Liver (tissue), 3 donors: ENCODE data around the gene EPB41L4A.

ENCODE experiments used
- JUND ChIP-seq, 2 donors: IDR thresholded peaks; 2 replicates each; pipeline ENCODE4 v1.6.1; 2016; ENCODE audit warnings: antibody characterized with exemption in 2 of 2
- RAD21 ChIP-seq, 2 donors: IDR thresholded peaks; 2 replicates each; pipeline ENCODE4 v1.6.1; 2016; ENCODE audit warnings: antibody characterized with exemption in 2 of 2, mild to moderate bottlenecking in 2 of 2
- SP1 ChIP-seq: IDR thresholded peaks from 2 replicates; pipeline ENCODE4 v1.6.1; 2018; ENCODE audit warnings: antibody characterized with exemption, mild to moderate bottlenecking
- TAF1 ChIP-seq: conservative IDR thresholded peaks from 2 replicates; pipeline ENCODE4 v1.6.1; 2016; ENCODE audit warnings: antibody characterized with exemption, mild to moderate bottlenecking
- YY1 ChIP-seq: IDR thresholded peaks from 2 replicates; pipeline ENCODE4 v1.6.1; 2016; ENCODE audit warnings: antibody characterized with exemption, mild to moderate bottlenecking
- TF ChIP-seq, protein P1 (sequence below): fragments of 150-350 bp; IDR thresholded peaks from 2 replicates; pipeline ENCODE4 v1.5.1; 2017; ENCODE audit warnings: improper control_type of control experiment, low read depth, low read length; ENCODE audit not compliant: missing input control
- TF ChIP-seq, protein P2 (sequence below): IDR thresholded peaks from 2 replicates; pipeline ENCODE4 v1.6.1; 2016; ENCODE audit warnings: antibody characterized with exemption
- TF ChIP-seq, protein P3 (sequence below): IDR thresholded peaks from 2 replicates; pipeline ENCODE4 v1.6.1; 2016; ENCODE audit warnings: antibody characterized with exemption, mild to moderate bottlenecking
- donor health status: healthy.
- donor health status: healthy.

DNA sequence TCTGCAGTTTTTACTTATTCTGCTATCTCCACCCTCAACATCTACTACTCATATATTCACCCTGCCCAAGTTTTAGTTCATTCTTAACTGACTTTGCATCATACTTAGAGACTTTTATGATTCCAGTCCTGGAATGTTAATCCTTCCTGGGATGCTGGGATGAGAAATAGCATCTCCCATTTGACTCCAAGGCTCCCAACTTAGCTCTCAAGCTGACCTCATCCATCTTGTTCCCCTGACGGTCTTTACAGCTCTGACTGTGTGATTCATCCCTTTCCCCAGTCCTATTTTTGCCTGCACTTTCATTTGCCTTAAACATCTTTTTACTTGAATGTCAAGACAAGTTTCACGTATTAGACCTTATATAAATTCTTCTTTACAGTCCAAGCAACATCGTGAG lies 297.8 kb downstream of the EPB41L4A start:
- TF ChIP-seq, protein P1, sequence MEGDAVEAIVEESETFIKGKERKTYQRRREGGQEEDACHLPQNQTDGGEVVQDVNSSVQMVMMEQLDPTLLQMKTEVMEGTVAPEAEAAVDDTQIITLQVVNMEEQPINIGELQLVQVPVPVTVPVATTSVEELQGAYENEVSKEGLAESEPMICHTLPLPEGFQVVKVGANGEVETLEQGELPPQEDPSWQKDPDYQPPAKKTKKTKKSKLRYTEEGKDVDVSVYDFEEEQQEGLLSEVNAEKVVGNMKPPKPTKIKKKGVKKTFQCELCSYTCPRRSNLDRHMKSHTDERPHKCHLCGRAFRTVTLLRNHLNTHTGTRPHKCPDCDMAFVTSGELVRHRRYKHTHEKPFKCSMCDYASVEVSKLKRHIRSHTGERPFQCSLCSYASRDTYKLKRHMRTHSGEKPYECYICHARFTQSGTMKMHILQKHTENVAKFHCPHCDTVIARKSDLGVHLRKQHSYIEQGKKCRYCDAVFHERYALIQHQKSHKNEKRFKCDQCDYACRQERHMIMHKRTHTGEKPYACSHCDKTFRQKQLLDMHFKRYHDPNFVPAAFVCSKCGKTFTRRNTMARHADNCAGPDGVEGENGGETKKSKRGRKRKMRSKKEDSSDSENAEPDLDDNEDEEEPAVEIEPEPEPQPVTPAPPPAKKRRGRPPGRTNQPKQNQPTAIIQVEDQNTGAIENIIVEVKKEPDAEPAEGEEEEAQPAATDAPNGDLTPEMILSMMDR: no peak
- TF ChIP-seq TAF1 (no peak), RAD21 (IDR thresholded peaks at IDR 0.05) (no peak), JUND (IDR thresholded peaks at IDR 0.05) (no peak), SP1 (no peak), YY1 (no peak)
- TF ChIP-seq, protein P2, sequence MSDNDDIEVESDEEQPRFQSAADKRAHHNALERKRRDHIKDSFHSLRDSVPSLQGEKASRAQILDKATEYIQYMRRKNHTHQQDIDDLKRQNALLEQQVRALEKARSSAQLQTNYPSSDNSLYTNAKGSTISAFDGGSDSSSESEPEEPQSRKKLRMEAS: no peak
- TF ChIP-seq, protein P3, sequence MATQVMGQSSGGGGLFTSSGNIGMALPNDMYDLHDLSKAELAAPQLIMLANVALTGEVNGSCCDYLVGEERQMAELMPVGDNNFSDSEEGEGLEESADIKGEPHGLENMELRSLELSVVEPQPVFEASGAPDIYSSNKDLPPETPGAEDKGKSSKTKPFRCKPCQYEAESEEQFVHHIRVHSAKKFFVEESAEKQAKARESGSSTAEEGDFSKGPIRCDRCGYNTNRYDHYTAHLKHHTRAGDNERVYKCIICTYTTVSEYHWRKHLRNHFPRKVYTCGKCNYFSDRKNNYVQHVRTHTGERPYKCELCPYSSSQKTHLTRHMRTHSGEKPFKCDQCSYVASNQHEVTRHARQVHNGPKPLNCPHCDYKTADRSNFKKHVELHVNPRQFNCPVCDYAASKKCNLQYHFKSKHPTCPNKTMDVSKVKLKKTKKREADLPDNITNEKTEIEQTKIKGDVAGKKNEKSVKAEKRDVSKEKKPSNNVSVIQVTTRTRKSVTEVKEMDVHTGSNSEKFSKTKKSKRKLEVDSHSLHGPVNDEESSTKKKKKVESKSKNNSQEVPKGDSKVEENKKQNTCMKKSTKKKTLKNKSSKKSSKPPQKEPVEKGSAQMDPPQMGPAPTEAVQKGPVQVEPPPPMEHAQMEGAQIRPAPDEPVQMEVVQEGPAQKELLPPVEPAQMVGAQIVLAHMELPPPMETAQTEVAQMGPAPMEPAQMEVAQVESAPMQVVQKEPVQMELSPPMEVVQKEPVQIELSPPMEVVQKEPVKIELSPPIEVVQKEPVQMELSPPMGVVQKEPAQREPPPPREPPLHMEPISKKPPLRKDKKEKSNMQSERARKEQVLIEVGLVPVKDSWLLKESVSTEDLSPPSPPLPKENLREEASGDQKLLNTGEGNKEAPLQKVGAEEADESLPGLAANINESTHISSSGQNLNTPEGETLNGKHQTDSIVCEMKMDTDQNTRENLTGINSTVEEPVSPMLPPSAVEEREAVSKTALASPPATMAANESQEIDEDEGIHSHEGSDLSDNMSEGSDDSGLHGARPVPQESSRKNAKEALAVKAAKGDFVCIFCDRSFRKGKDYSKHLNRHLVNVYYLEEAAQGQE: no peak
